PFSK-1 (cell line): ENCODE results near the gene LRFN2.

Experiments used
- FOXP2 ChIP-seq: optimal IDR thresholded peaks from 2 replicates; pipeline ENCODE3; 2011; ENCODE audit warnings: borderline replicate concordance, control low read depth, inconsistent platforms; ENCODE audit not compliant: insufficient read depth; ENCODE audit errors: extremely low read length, extremely low read depth
- POLR2AphosphoS5 ChIP-seq: IDR thresholded peaks from 2 replicates; pipeline ENCODE4 v1.6.1; 2012; ENCODE audit warnings: low read depth, mild to moderate bottlenecking, control low read depth, low read length, moderate library complexity
- REST ChIP-seq, 2 experiments: IDR thresholded peaks; 2 replicates each; pipeline versions ENCODE4 v1.6.1 to v1.8.0; 2011 to 2012; ENCODE audit warnings: low read depth in 2 of 2, low read length in 2 of 2, control low read depth in 1 of 2, inconsistent platforms in 1 of 2, mild to moderate bottlenecking in 1 of 2, moderate library complexity in 1 of 2; ENCODE audit not compliant: insufficient read depth in 1 of 2
- SIN3A ChIP-seq: IDR thresholded peaks from 2 replicates; pipeline ENCODE4 v1.6.1; 2012; ENCODE audit warnings: mild to moderate bottlenecking, low read length, moderate library complexity, borderline replicate concordance; ENCODE audit not compliant: insufficient read depth
- TAF1 ChIP-seq: IDR thresholded peaks from 2 replicates; pipeline ENCODE4 v1.6.1; 2012; ENCODE audit warnings: low read length, control low read depth, borderline replicate concordance; ENCODE audit not compliant: insufficient read depth

The LRFN2 gene

GRCh38 chr6:40419946-40420728 lies 167.0 kb downstream of the LRFN2 start:
- TF ChIP-seq TAF1, result no peak

GRCh38 chr6:40419377-40419776 lies 167.8 kb downstream of the LRFN2 start:
- TF ChIP-seq TAF1, result no peak
- TF ChIP-seq REST (IDR thresholded peaks at IDR 0.05; ENCODE audit: insufficient read depth in 1 of 2, low read depth in 2 of 2, low read length in 2 of 2), result no peak
- TF ChIP-seq FOXP2, result no peak
- no peak for TF ChIP-seq SIN3A
- TF ChIP-seq POLR2AphosphoS5, result no peak

- TF ChIP-seq TAF1 (no peak), SIN3A (no peak), FOXP2 (no peak), POLR2AphosphoS5 (no peak), REST (IDR thresholded peaks at IDR 0.05; ENCODE audit: insufficient read depth in 1 of 2, low read depth in 2 of 2, low read length in 2 of 2) (no peak)
These were observed 170.1 kb downstream of the LRFN2 start for GRCh38 chr6:40417031-40417430.

- TF ChIP-seq REST (IDR thresholded peaks at IDR 0.05; ENCODE audit: insufficient read depth in 1 of 2, low read depth in 2 of 2, low read length in 2 of 2) (no peak), POLR2AphosphoS5 (no peak), FOXP2 (no peak), TAF1 (no peak), SIN3A (no peak)
These were observed 172.5 kb downstream of the LRFN2 start for GRCh38 chr6:40414617-40415016.

- no peak for TF ChIP-seq FOXP2
- no peak for TF ChIP-seq SIN3A
- TF ChIP-seq TAF1, result no peak
- TF ChIP-seq POLR2AphosphoS5, result no peak
- TF ChIP-seq REST (IDR thresholded peaks at IDR 0.05; ENCODE audit: insufficient read depth in 1 of 2, low read depth in 2 of 2, low read length in 2 of 2), result no peak
These were observed 173.9 kb downstream of the LRFN2 start for GRCh38 chr6:40413239-40413638.
